SU-DHL-6 (cell line): ENCODE results near the gene FOXK1.

Source experiments
- H2AFZ ChIP-seq: fragments of 200-600 bp; sonication (generic); 2 replicates; pipeline ENCODE4 v1.6.1; 2014; ENCODE audit warnings: low read depth, mild to moderate bottlenecking, moderate library complexity, mixed read lengths, antibody characterized with exemption, low read length; ENCODE audit not compliant: severe bottlenecking
- H3F3A ChIP-seq: fragments of 200-600 bp; shearing (Covaris generic); 2 replicates; pipeline ENCODE4 v1.6.0; 2016; ENCODE audit warnings: antibody characterized with exemption, mild to moderate bottlenecking; ENCODE audit not compliant: insufficient read depth
- H3K27ac ChIP-seq: fragments of 200-600 bp; sonication (generic); 2 replicates; pipeline ENCODE4 v1.5.1; 2016; ENCODE audit warnings: low read depth, mild to moderate bottlenecking, low read length, moderate library complexity, mixed read lengths
- H3K27me3 ChIP-seq: fragments of 200-600 bp; sonication (generic), shearing (Covaris generic); 2 replicates; pipeline ENCODE4 v1.6.0; 2014; ENCODE audit warnings: mild to moderate bottlenecking, low read length
- H3K36me3 ChIP-seq: fragments of 200-600 bp; sonication (generic); 2 replicates; pipeline ENCODE4 v1.6.1; 2014; ENCODE audit warnings: mild to moderate bottlenecking, low read length, mixed read lengths
- H3K4me2 ChIP-seq: fragments of 300-600, 200-600 bp; shearing (Covaris generic), sonication (generic); 2 replicates; pipeline ENCODE4 v1.6.0; 2014; ENCODE audit warnings: low read length, low read depth, mild to moderate bottlenecking; ENCODE audit not compliant: poor library complexity, severe bottlenecking
- H3K4me3 ChIP-seq: fragments of 200-600 bp; sonication (generic); 2 replicates; pipeline ENCODE4 v1.5.1; 2014; ENCODE audit warnings: antibody characterized with exemption, low read length, mild to moderate bottlenecking, mixed read lengths; ENCODE audit not compliant: insufficient read depth, poor library complexity, severe bottlenecking
- H3K79me2 ChIP-seq: fragments of 200-600 bp; sonication (generic); 2 replicates; pipeline ENCODE4 v1.6.1; 2014; ENCODE audit warnings: mild to moderate bottlenecking, low read length, moderate library complexity; ENCODE audit not compliant: insufficient read depth
- H3K9ac ChIP-seq: fragments of 200-600 bp; sonication (generic); 2 replicates; pipeline ENCODE4 v1.7.0; 2014; ENCODE audit warnings: mild to moderate bottlenecking, low read length
- H3K9me2 ChIP-seq: fragments of 200-600 bp; sonication (generic); replicated peaks from 2 replicates; pipeline ENCODE4 v1.6.1; 2014; ENCODE audit warnings: low read length; ENCODE audit not compliant: insufficient read depth
- H3K9me3 ChIP-seq: fragments of 200-600 bp; sonication (generic); 2 replicates; pipeline ENCODE4 v1.6.1; 2014; ENCODE audit warnings: low read length, mixed read lengths; ENCODE audit not compliant: insufficient read depth
- H4K20me1 ChIP-seq: fragments of 200-600 bp; sonication (generic); 2 replicates; pipeline ENCODE4 v1.6.1; 2014; ENCODE audit warnings: low read depth, mild to moderate bottlenecking, antibody characterized with exemption, low read length, moderate library complexity, mixed read lengths
- CTCF ChIP-seq: fragments of 200-600 bp; sonication (generic); IDR thresholded peaks from one replicate; pipeline ENCODE4 v1.5.1; 2017; ENCODE audit warnings: antibody characterized with exemption, mild to moderate bottlenecking, low read length, moderate library complexity; ENCODE audit not compliant: insufficient read depth, poor library complexity, severe bottlenecking
- EZH2phosphoT487 ChIP-seq: fragments of 200-600 bp; sonication (generic), shearing (Covaris generic); conservative IDR thresholded peaks from 2 replicates; pipeline ENCODE4 v1.6.1; 2018; ENCODE audit warnings: mild to moderate bottlenecking, antibody characterized with exemption, low read length, moderate library complexity, mixed read lengths

Gene FOXK1

DNA sequence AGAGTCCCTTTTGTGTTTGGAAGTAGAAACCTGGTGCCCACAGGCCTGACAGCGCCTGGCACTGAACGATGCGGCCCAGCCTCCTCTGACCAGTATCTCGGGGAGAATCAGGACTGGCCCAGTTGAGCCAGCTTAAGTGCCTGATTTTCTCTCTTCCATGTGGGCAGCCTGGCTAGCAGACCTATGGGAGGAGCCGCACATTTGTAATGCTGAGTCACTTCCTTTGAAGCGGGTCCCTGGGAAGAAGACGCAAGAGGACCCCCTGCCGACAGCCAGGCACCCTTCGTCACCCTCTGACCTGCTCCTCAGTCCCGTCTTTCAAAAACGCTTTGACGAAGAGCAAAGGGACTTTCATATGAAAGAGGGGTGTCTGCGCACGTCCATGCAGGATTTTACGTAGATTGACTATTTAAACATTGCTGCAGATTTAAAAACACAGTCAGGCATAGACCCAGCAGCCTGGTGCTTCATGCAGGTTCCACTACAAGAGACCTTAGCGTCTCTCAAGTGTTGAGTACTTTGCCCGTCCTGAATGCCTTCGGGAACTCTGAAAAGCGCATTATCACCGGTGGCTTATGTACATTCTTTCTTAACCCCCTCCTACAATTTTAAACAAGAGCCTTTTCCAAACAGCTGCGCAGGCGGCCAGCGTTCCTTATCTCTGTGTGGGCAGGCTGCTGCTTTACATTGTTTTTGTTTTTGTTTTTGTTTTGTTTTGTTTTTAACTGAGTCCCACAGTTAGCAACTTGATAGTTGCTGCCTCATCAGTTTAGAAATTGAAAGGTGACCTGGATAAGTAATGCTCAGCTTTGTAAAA, 56.8 kb downstream of the FOXK1 start:
- Histone ChIP-seq H3K4me2 (no peak overlapping the region), H3K27ac (no peak overlapping the region), H3K36me3 (no peaks in the 10 kb centered on the region), H3K4me3 (no peak overlapping the region), H3K9ac (no peak overlapping the region), H3F3A (no peaks in the 10 kb centered on the region; the same call in 1 of the 2 replicates), H3K9me3 (no peaks in the 10 kb centered on the region), H2AFZ (no peak overlapping the region), H3K27me3 (no peaks in the 10 kb centered on the region), H3K9me2 (no peaks in the 10 kb centered on the region), H4K20me1 (no peaks in the 10 kb centered on the region), H3K79me2 (0 out of 2 replicates have a peak, but pooled peaks cover 4% of the 10 kb centered on the region)
- no peak for TF ChIP-seq EZH2phosphoT487
- no peak for TF ChIP-seq CTCF

DNA sequence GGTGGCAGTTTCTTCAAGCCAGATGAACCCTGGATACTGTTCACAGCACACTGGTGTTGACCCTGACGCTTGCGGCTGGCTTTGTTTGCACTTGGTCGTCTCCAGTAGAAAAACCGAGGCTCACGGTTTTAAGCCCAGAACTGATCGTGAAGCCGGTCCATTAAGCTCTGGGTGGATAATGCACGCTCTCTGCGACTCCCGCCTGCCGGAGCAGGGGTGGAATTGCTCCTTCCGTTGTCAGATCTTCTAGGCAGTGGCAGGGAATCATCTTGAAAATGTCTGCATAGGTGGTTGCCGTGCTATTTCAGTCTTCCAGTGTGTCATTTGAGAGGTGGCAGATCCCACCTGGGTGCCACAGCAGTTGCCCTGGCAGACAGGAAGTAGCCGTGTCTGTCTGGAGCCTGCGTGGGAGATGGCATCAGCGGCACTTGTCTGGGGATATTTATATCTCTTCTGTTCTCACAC, 57.5 kb downstream of the FOXK1 start:
- Histone ChIP-seq H3K9me2 (no peaks in the 10 kb centered on the region), H3K9ac (no peak overlapping the region), H3F3A (peaks cover 5% of the 10 kb centered on the region), H3K4me3 (no peak overlapping the region), H3K36me3 (no peaks in the 10 kb centered on the region), H3K4me2 (no peak overlapping the region), H3K9me3 (no peaks in the 10 kb centered on the region), H3K79me2 (0 out of 2 replicates have a peak, but pooled peaks cover 4% of the 10 kb centered on the region), H2AFZ (no peak overlapping the region), H3K27me3 (no peaks in the 10 kb centered on the region), H4K20me1 (no peaks in the 10 kb centered on the region), H3K27ac (no peak overlapping the region)
- no peak for TF ChIP-seq EZH2phosphoT487
- no peak for TF ChIP-seq CTCF

DNA sequence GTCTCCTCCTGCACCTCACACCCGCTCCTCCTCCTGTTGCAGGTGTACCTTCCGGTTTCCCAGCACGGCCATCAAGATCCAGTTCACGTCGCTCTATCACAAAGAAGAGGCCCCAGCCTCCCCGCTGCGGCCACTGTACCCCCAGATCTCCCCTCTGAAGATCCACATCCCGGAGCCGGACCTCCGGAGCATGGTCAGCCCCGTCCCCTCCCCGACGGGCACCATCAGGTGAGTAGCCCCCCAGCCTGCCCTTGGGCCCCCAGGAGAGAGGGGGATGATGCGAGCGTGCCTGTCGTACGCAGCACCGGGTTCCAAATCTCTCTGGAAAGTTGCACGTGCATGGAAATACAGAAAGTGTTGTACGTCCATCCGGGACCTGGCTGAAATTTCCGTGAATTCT, 58.7 kb downstream of the FOXK1 start:
- Histone ChIP-seq H3K27me3 (no peaks in the 10 kb centered on the region), H3K9me2 (no peaks in the 10 kb centered on the region), H3K36me3 (no peaks in the 10 kb centered on the region), H3K27ac (no peak overlapping the region), H3K9ac (no peak overlapping the region), H4K20me1 (no peaks in the 10 kb centered on the region), H3K4me3 (no peak overlapping the region), H3K9me3 (no peaks in the 10 kb centered on the region), H3K4me2 (no peak overlapping the region), H3F3A (peaks cover 8% of the 10 kb centered on the region), H3K79me2 (no peaks in the 10 kb centered on the region), H2AFZ (no peak overlapping the region)
- no peak for TF ChIP-seq EZH2phosphoT487
- TF ChIP-seq CTCF: no peak
